K562 (cell line): ENCODE data around the gene GCGR. TPM values are rescaled to one million over a fixed set of nuclear protein-coding genes. Genes with fewer than 3 reads are reported as not detected.
A peak's percentile ranks its signal among the peaks of the same experiment; 100 is the strongest.

ENCODE experiments used
- ATAC-seq: fragments of 200-7000 bp; cut with Tn5 transposase; 3 replicates; pipeline ENCODE4 v1.9.1; 2020; ENCODE audit warnings: moderate library complexity
- BruUV-seq: library from RNA; stranded (reverse); fragments of 400-500 nt; replicated peaks from 2 replicates; lab custom pipeline; 2021; lab: Mats Ljungman, UMichigan
- CTCF ChIA-PET: fragments of 300-600 bp; formaldehyde crosslinking; extraction: SDS; loops from one replicate; lab custom pipeline; 2021; ENCODE audit warnings: low intra/inter-chr PET ratio; lab: Yijun Ruan, JAX
- POLR2A ChIA-PET: fragments of 300-600, 350-650 bp; sonication (Branson Sonifier 250); formaldehyde crosslinking; extraction: SDS; loops from one replicate; lab custom pipeline; 2021; ENCODE audit warnings: antibody characterized with exemption, inconsistent platforms; lab: Yijun Ruan, JAX
- DNase-seq, 4 experiments: peaks; one replicate each; pipeline versions ENCODE4 v3.0.0 to v3.0.0-alpha.2; 2011 to 2018; ENCODE audit warnings: low spot score in 3 of 4, mixed read lengths in 3 of 4; ENCODE audit errors: extremely low read depth in 1 of 4
- FAIRE-seq: peaks from 2 replicates; lab custom pipeline; 2011; peaks lifted over from hg19 to GRCh38; lab: Jason Lieb, UNC
- H2AFZ ChIP-seq: 2 replicates; pipeline ENCODE4 v1.6.0; 2011; ENCODE audit warnings: low read depth, low read length, control low read depth, inconsistent platforms
- H3K27ac ChIP-seq: fragments of 200-600 bp; 3 replicates; pipeline ENCODE4 v1.8.0; 2011; ENCODE audit warnings: low read depth, mild to moderate bottlenecking, control low read depth, inconsistent platforms, low read length, moderate library complexity, mixed read lengths; ENCODE audit errors: extremely low read depth
- H3K27me3 ChIP-seq, 2 experiments: fragments of 300-600 bp in 1 of 2; 2 replicates in 1 of 2; 3 replicates in 1 of 2; pipeline versions ENCODE4 v1.6.0 to v1.8.0; 2011; ENCODE audit warnings: inconsistent platforms in 2 of 2, low read length in 2 of 2, mild to moderate bottlenecking in 1 of 2, mixed read lengths in 1 of 2, moderate library complexity in 1 of 2; ENCODE audit not compliant: control insufficient read depth in 2 of 2, insufficient read depth in 2 of 2
- H3K36me3 ChIP-seq: fragments of 300-600 bp; 3 replicates; pipeline ENCODE4 v1.8.0; 2011; ENCODE audit warnings: mild to moderate bottlenecking, low read length, inconsistent platforms; ENCODE audit not compliant: control insufficient read depth, insufficient read depth
- H3K4me1 ChIP-seq, 2 experiments: fragments of 200-600 bp in 1 of 2; replicated peaks in 1 of 2; 2 replicates in 1 of 2; 3 replicates in 1 of 2; pipeline versions ENCODE4 v1.5.1 to v1.8.0; 2011; ENCODE audit warnings: inconsistent platforms in 2 of 2, low read length in 2 of 2, mild to moderate bottlenecking in 1 of 2, mixed read lengths in 1 of 2, moderate library complexity in 1 of 2; ENCODE audit not compliant: control insufficient read depth in 2 of 2, insufficient read depth in 2 of 2
- H3K4me2 ChIP-seq: 2 replicates; pipeline ENCODE4 v1.6.1; 2011; ENCODE audit warnings: low read length, control low read depth, inconsistent platforms, mixed read lengths; ENCODE audit not compliant: insufficient read depth
- H3K4me3 ChIP-seq: fragments of 200-600 bp; sonication (generic), shearing (Covaris generic); 2 replicates; pipeline ENCODE4 v1.5.1; 2016; ENCODE audit warnings: control low read depth, inconsistent platforms
- H3K79me2 ChIP-seq: fragments of 200-600 bp; 3 replicates; pipeline ENCODE4 v1.8.0; 2011; ENCODE audit warnings: low read length, inconsistent platforms; ENCODE audit not compliant: control insufficient read depth, insufficient read depth
- H3K9ac ChIP-seq, 2 experiments: 2 replicates each; pipeline versions ENCODE4 v1.6.0 to v1.6.1; 2011; ENCODE audit warnings: low read depth in 2 of 2, low read length in 2 of 2, control low read depth in 1 of 2, inconsistent platforms in 1 of 2, mild to moderate bottlenecking in 1 of 2, mixed read lengths in 1 of 2; ENCODE audit not compliant: insufficient read depth in 1 of 2
- H3K9me1 ChIP-seq: one replicate; pipeline ENCODE4 v1.6.0; 2011; ENCODE audit warnings: inconsistent platforms, mild to moderate bottlenecking, low read length, moderate library complexity; ENCODE audit not compliant: control insufficient read depth, insufficient read depth
- H3K9me3 ChIP-seq: replicated peaks from 2 replicates; pipeline ENCODE4 v1.5.1; 2011; ENCODE audit warnings: low read depth, low read length, inconsistent platforms; ENCODE audit not compliant: control insufficient read depth, insufficient read depth
- H4K20me1 ChIP-seq: replicated peaks from 2 replicates; pipeline ENCODE4 v1.6.1; 2011; ENCODE audit warnings: low read length, inconsistent platforms, mixed read lengths; ENCODE audit not compliant: control insufficient read depth, insufficient read depth
- E2F6 ChIP-seq, 2 experiments: IDR thresholded peaks; 2 replicates each; pipeline ENCODE4 v1.6.1; 2011; ENCODE audit warnings: borderline replicate concordance in 1 of 2, control low read depth in 1 of 2, low read depth in 1 of 2, low read length in 1 of 2, mild to moderate bottlenecking in 1 of 2, mixed read lengths in 1 of 2, moderate library complexity in 1 of 2; ENCODE audit not compliant: insufficient read depth in 1 of 2, insufficient read length in 1 of 2, poor library complexity in 1 of 2, severe bottlenecking in 1 of 2; ENCODE audit errors: extremely low read depth in 1 of 2
- MTA3 ChIP-seq: fragments of 450-650 bp; formaldehyde crosslinking; IDR thresholded peaks from 2 replicates; pipeline ENCODE4 v1.6.1; 2017; ENCODE audit warnings: mild to moderate bottlenecking, borderline replicate concordance
- NELFE ChIP-seq: IDR thresholded peaks from 2 replicates; pipeline ENCODE4 v1.6.1; 2011; ENCODE audit warnings: mild to moderate bottlenecking; ENCODE audit not compliant: insufficient read depth, insufficient read length
- TCF7 ChIP-seq: sonication (generic); IDR thresholded peaks from 2 replicates; pipeline ENCODE4 v1.6.1; 2016; ENCODE audit warnings: antibody characterized with exemption, borderline replicate concordance
- THRA ChIP-seq: fragments of 450-650 bp; IDR thresholded peaks from 2 replicates; pipeline ENCODE4 v1.6.1; 2017; ENCODE audit warnings: mild to moderate bottlenecking, moderate library complexity
- USF1 ChIP-seq: sonication (generic); formaldehyde crosslinking; IDR thresholded peaks from 2 replicates; pipeline ENCODE4 v1.9.0; 2022; ENCODE audit warnings: mild to moderate bottlenecking, missing genetic modification reagents
- USF2 ChIP-seq: sonication (generic); formaldehyde crosslinking; IDR thresholded peaks from 2 replicates; pipeline ENCODE4 v1.5.0; 2020; ENCODE audit warnings: missing genetic modification reagents
- ZBTB7A ChIP-seq: IDR thresholded peaks from 2 replicates; pipeline ENCODE4 v1.6.1; 2011; ENCODE audit warnings: low read depth, mild to moderate bottlenecking, low read length, moderate library complexity, borderline replicate concordance; ENCODE audit not compliant: control insufficient read depth
- ZNF561 ChIP-seq: fragments of 450-650 bp; formaldehyde crosslinking; conservative IDR thresholded peaks from 2 replicates; pipeline ENCODE4 v1.4.0; 2020; ENCODE audit warnings: mild to moderate bottlenecking, moderate library complexity
- ZNF668 ChIP-seq: fragments of 250-450 bp; sonication (Bioruptor Pico); IDR thresholded peaks from 2 replicates; pipeline ENCODE4 v1.8.0; 2022; ENCODE audit warnings: mild to moderate bottlenecking, inconsistent platforms
- WGBS: fragments of 100-300 bp; shearing (Covaris generic); methylation state at CpG from one replicate; pipeline ENCODE4 v1.1.6; 2016; ENCODE audit warnings: low coverage, mixed read lengths; ENCODE audit not compliant: insufficient coverage; ENCODE audit errors: missing lambda C conversion rate; 5-methylcytosine and 5-hydroxymethylcytosine counted together
- in situ Hi-C: fragments of 300-500 bp; cut with MboI; formaldehyde crosslinking; loops from 4 replicates; pipeline ENCODE4 v1.15.0; 2018; ENCODE audit warnings: inconsistent platforms, mixed read lengths
- intact Hi-C: fragments of 100-400 bp; cut with micrococcal nuclease; formaldehyde crosslinking; loops from 2 replicates; pipeline ENCODE4 v1.14.2; 2022
- polyA plus RNA-seq, 8 experiments: library from polyadenylated mRNA; depleted of rRNA in 4 of 8; stranded (reverse) in 5 of 8; unstranded in 3 of 8; fragments of >200 nt; fragmentation: Nextera tagmentation in 2 of 8; fragmentation: Illumina TruSeq in 1 of 8; extraction: Ambion mirVana in 2 of 8; extraction: Trizol in 1 of 8; gene quantifications; 2 replicates each; pipeline versions ENCODE4 v1.2.1 to v1.2.3, GENCODE V29; 2011 to 2014; ENCODE audit warnings: inconsistent platforms in 1 of 8, missing spikeins in 1 of 8
- total RNA-seq, 7 experiments: library from RNA; depleted of rRNA in 6 of 7; stranded (reverse); fragments of >200 nt in 6 of 7; fragmentation: Illumina TruSeq in 2 of 7; extraction: Trizol in 2 of 7; gene quantifications; 2 replicates each; pipeline versions ENCODE4 v1.2.1 to v1.2.3, GENCODE V29; 2011 to 2021; ENCODE audit warnings: low replicate concordance in 1 of 7

The GCGR gene
- total and polyA plus RNA-seq, 9 of the 15 experiments (the other 6 are each of a cell fraction or from before 2014, with no cell fraction given): not detected

GRCh38 chr17:81814748-81815645, 11.0 kb downstream of the GCGR start:
- no TSS peak for BruUV-seq
- ATAC-seq (no peak), DNase-seq (no peak), FAIRE-seq (no peak)
- H3K9ac ChIP-seq: peak overlapping the region in 1 of 2 experiments; percentile 26; a peak in 1 of 4 replicates
- CTCF ChIA-PET: no interaction called here
- no peak overlapping the region for H3K27ac ChIP-seq
- H3K79me2 ChIP-seq: no peaks in the 10 kb centered on the region
- no peak overlapping the region for H3K4me3 ChIP-seq
- WGBS: 38% methylated on average over 18 of the region's 24 CpGs
- H3K4me1 ChIP-seq: peaks cover 4 to 69% of the 10 kb centered on the region in 2 experiments; a peak in 4 of 5 replicates
- in situ Hi-C loops: no loop called here
- no peaks in the 10 kb centered on the region for H3K36me3 ChIP-seq
- H3K9me1 ChIP-seq: peaks cover 2% of the 10 kb centered on the region
- no peaks in the 10 kb centered on the region for H3K9me3 ChIP-seq
- H3K4me2 ChIP-seq: no peak overlapping the region
- POLR2A ChIA-PET: interaction anchor here (0.5 to 0.6 kb wide), 3 partner anchors 7 to 826 kb away, joined by 4 read pairs; no protein-coding TSS in a partner anchor
- 0 out of 2 replicates have a peak, but pooled peaks have one; percentile 11 for TF ChIP-seq USF2 (CRISPR knock-in tag)
- TF ChIP-seq THRA: no peak
- TF ChIP-seq ZNF561 (CRISPR knock-in tag): no peak
- no peak for TF ChIP-seq NELFE
- no peak for TF ChIP-seq ZNF668
- 0 out of 2 replicates have a peak, but pooled peaks have one; percentile 29 for TF ChIP-seq USF1 (CRISPR knock-in tag)
- TF ChIP-seq TCF7: no peak
- TF ChIP-seq E2F6 (IDR thresholded peaks at IDR 0.05; ENCODE audit: borderline replicate concordance in 1 of 2, extremely low read depth in 1 of 2, insufficient read depth in 1 of 2, insufficient read length in 1 of 2, low read depth in 1 of 2, low read length in 1 of 2, poor library complexity in 1 of 2, severe bottlenecking in 1 of 2): peak in 1 of 2 experiments; percentile 51
- TF ChIP-seq ZBTB7A: 0 out of 2 replicates have a peak, but pooled peaks have one; percentile 26
- no peak for TF ChIP-seq MTA3
- no peaks in the 10 kb centered on the region; the same call in 1 of the 2 replicates for H4K20me1 ChIP-seq
- H2AFZ ChIP-seq: no peak overlapping the region
- H3K27me3 ChIP-seq: peaks cover 3 to 26% of the 10 kb centered on the region in 2 experiments; a peak in 4 of 5 replicates
- intact Hi-C loops: no loop called here
